PC-9 (cell line): Measurements from ENCODE around the gene COL23A1.

Source experiments
- CTCF ChIP-seq: fragments of 200-600 bp; sonication (generic); conservative IDR thresholded peaks from 2 replicates; pipeline ENCODE4 v1.6.1; 2017; ENCODE audit warnings: mixed run types, antibody characterized with exemption, mild to moderate bottlenecking, moderate library complexity
- EZH2 ChIP-seq: fragments of 200-600 bp; sonication (generic); IDR thresholded peaks from 2 replicates; pipeline ENCODE4 v1.8.0; 2017; ENCODE audit warnings: antibody characterized with exemption, low read depth

DNA sequence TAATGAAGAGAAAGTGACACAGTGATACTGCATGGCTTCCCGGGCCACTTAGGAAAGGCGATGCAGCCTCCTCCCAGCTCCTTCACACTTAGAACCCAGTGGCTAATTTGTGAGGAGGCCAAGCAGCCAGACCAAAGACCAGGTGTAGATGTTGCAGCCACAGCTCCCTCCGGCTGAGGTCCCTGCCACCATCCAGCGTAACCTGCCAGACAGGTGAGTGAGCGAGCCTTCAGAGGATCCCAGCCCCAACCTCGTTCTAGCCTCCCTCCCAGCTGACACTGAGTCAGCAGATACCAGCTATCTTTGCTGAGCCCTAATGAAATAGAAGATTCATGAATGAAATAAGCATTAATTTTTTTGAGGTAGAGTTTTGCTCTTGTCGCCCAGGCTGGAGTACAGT is 59.7 kb downstream of the COL23A1 start:
- TF ChIP-seq CTCF (no peak), EZH2 (no peak)
